ENCODE results near the gene WDTC1.
"Not testable (repeated sequence)": the region's sequence is repeated elsewhere in the genome, so short reads cannot be mapped to it uniquely, and the experiment has no call there.

Gene WDTC1

DNA sequence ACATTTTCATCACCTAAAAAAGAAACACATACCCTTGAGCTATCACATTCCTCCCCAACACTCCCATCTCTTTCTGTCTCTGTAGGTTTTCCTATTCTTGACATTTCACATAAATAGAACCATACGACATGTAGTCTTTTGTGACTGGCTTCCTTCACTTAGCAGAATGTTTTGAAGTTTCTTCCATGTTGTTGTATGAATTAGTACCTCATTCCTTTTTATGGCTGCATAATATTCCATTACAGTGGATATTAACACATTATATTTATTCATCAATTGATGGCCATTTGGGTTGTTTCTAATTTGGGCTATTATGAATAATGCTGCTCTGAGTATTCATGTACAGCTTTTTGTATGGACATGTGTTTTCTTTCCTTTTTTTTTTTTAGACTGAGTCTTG lies 11.8 kb downstream of the WDTC1 start:
- DNase-seq (ENCODE audit: low spot score) = no peak

DNA sequence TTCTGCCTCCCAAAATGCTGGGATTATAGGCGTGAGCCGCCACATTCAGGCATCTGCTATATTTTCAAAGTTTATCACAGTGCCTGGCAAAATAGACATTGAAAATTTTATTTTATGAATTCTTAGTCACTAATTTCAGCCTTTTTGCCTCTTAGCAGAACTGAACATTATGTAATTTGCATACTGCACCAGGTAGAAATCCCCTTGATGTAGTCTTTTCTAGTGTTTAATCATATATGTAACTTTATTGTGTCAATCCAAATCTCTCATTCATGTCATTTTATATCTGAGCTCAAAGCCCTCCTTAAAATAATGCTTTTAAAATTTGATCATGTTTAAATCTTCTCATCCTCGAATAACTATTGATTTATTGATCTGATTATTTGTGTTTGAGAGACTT lies 19.2 kb downstream of the WDTC1 start:
- no peak for DNase-seq (ENCODE audit: low spot score)

DNA sequence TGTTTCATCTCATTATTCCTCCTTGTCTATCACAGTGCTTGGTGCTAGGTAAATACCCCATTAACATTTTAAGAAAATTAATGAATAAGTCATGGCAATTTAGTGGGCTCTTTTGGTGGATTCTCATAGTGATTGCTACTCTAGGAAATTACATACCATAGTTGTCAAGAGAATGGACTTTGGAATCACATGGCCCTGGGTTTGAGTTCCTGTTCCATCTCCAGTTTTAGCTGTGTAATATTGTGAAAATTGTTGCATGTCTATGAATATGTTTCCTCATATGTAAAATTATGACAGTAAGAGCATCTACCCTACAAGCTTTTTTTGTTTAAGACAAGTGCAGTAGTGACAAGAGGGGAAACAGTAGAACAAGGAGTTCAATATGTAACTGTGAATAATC lies 20.7 kb downstream of the WDTC1 start:
- no peak for DNase-seq (ENCODE audit: low spot score)

DNA sequence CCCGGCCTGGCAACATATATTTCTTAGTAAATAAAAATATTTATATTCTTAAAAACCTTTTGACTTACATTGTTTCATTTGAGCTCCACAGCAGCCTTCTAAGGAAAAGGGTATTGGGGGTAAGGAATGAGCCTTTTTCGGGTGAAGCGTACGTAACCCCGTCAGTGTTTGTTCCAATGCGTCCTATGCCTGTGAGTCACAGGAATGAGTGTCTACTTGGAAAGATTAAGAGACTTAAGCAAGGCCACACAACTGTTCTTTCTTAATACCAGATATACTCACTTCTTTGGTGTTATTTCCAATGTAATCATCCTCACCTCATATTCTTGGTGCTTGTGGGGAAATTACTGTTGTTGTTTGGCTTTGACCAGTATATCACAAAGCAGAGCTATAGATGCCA lies 22.7 kb downstream of the WDTC1 start:
- no peak for DNase-seq (ENCODE audit: low spot score)

DNA sequence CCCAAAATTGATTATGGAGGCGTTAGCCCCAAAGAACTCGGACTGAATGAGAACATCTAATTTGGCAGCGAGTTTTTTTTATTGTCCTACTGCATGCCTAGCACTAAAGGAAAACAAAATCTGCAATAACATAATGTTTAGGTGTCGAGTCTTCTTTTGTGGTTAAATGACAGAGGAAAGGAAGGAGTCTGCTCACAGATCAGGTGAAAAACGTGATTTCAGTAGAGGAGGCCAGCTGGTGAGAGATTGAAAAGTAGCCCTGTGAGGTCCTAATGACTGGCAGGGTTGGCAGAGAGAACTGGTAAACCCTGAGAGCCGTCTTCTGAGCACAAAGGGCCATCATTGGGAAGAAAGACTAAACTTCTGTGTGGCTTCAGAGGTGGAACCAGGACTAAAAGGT lies 24.2 kb downstream of the WDTC1 start:
- DNase-seq (ENCODE audit: low spot score) = no peak

DNA sequence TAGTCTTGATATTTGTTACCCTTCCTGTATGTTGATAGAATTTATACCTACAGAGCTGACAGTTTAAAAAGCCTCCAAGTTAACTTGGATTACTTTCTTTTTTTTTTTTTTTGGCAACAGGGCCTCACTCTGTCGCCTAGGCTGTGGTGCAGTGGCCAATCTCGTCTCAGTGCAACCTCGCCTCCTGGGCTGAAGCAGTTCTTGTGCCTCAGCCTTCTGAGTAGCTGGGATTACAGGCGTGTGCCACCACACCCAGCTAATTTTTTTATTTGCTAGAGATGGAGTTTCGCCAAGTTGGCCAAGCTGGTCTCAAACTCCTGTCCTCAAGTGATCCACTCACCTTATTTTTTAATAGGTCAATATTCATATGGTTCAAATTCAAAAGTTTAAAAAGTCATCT lies 32.7 kb downstream of the WDTC1 start:
- no peak for DNase-seq (ENCODE audit: low spot score)

DNA sequence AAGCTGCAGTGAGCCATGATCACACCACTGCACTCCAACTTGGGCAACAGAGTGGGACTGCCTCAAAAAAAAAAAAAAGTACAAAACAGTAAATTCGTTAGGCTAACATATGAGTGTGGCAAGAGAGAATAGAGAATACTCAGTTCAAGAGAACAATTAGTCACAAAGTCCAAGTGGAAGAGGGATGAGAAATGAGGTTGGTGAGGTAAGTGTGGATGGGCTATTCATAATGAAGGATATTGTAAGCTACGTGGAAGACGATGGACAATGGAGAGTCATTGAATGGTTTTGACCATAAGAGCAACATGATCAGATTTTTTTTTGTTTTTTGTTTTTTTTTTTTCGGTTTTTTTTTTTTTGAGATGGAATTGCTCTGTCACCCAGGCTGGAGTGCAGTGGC lies 34.8 kb downstream of the WDTC1 start:
- DNase-seq (ENCODE audit: low spot score) = no peak

DNA sequence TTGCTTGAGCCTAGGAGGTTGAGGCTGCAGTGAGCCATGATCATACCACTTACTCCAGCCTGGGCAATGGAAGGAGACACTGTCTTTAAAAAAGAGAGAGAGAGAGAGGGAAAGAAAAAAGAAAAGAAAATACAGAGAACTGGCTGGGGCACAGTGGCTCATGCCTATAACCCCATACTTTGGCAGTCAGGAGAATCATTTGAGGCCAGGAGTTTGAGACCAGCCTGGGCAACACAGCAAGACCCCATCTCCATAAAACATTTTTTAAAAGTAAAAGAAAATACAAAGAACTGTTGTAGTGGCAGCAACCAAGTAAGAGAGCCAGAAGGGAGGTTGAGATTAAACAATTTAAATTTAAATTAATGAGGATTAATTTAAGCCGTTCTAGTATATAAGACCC lies 39.8 kb downstream of the WDTC1 start:
- DNase-seq (ENCODE audit: low spot score) = no peak

DNA sequence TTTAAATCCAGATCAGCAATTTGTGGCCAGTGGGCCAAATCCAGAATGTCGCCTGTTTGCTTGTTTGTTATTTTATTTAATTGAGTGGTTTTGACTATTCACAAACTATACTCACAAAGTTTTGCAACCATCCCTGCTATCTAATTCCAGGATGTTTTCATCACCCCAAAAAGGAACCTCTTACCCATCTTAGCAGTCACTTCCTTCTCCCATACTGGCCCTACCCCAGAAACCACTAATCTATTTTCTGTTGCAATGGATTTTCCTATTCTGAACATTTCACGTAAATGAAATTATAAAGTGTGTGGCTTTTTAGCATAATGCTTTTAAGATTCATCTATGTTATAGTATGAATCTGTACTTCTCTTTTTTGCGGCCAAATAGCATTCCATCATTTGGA lies 41.3 kb downstream of the WDTC1 start:
- DNase-seq (ENCODE audit: low spot score) = no peak

DNA sequence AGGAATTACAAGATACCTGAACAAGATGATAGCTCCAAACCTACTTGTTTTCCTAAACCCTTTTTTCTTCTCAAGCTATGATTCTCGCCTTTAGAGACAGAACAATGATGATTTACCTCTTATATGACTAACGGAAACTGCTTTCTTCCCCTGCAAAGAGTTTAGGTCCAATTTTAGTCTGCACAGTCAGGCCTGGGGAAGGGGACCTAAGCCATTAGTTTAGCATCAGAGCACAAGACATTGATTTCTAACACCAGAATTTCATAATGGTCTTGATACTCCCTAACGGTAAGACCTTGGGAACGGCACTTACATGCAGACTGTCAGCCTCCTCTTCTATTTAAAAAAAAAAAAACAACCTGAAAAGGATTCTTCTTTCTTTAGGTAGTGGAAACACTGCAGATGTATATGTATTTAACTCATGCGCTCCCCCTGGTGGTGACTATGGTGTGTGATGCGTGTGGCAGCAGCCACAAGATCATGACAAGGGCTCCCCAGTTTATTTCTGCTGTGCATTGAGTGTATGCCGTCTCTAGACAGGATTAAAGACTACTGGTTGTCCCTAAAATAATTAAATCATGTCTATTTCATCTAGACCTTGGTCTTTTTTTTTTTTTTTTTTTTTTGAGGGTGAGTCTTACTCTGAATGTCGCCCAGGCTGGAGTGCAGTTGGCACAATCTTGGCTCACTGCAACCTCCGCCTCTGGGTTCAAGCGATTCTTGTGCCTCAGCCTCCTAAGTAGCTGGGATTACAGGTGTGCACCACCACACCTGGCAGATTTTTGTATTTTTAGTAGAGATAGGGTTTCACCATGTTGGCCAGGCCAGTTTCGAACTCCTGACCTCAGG lies 50.2 kb downstream of the WDTC1 start:
- peak; percentile 81 for DNase-seq (ENCODE audit: low spot score)

DNA sequence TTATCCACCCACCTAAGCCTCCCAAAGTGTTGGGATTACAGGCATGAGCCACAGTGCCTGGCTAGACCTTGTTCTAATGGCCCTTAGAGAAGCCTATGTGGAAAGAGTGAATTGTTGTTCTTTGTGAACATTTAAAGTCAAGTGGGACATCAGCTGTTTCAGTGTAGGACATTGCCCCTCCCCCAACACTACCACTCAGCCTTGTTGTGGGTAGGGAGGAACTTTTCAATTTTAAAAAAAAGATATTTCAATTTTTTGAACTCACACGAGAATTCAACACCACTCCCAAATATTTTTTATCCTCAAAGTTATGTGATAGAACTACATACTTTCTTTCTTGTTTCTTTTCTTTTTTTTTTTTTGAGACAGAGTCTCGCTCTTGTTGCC lies 50.8 kb downstream of the WDTC1 start:
- DNase-seq (ENCODE audit: low spot score) = no peak

DNA sequence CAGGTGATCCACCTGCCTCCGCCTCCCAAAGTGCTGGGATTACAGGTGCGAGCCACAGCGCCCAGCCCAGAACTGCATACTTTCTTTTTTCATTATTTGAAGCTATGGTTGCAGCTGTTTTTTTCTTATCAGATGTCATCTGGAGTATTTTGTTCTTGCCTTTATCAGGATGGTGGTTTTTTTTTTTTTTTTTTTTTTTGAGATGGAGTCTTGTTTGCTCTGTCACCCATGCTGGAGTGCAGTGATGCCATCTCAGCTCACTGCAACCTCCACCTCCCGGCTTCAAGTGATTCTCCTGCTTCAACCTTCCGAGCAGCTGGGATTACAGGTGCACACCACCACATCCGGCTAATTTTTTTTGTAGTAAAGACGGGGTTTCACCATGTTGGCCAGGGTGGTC lies 51.4 kb downstream of the WDTC1 start:
- not testable (repeated sequence) for DNase-seq (ENCODE audit: low spot score)

DNA sequence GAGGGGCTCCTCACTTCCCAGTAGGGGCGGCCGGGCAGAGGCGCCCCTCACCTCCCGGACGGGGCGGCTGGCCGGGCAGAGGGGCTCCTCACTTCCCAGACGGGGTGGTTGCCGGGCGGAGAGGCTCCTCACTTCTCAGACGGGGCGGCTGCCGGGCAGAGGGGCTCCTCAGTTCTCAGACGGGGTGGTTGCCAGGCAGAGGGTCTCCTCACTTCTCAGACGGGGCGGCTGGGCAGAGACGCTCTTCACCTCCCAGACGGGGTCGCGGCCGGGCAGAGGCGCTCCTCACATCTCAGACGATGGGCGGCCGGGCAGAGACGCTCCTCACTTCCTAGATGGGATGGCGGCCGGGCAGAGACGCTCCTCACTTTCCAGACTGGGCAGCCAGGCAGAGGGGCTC lies 54.7 kb downstream of the WDTC1 start:
- not testable (repeated sequence) for DNase-seq (ENCODE audit: low spot score)

DNA sequence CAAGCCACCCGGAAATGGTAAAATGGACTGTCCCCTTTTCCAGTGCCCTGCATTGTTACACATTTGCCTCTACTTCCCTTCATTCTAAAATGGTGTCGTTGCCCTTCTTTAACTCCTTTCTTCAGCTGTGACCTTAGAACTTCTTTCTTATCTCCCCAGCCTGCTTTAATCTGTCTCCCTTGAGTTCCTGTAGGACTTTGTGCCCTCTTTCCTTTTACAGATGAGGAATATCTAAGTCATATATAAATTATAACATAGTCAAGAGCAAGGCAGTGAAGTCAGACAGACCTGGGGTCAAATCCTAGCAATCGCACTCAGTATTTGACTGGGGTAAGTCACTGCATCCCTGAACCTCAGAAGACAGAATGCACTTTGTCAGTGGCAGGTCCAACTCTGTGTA lies 56.1 kb downstream of the WDTC1 start:
- no peak for DNase-seq (ENCODE audit: low spot score)

DNA sequence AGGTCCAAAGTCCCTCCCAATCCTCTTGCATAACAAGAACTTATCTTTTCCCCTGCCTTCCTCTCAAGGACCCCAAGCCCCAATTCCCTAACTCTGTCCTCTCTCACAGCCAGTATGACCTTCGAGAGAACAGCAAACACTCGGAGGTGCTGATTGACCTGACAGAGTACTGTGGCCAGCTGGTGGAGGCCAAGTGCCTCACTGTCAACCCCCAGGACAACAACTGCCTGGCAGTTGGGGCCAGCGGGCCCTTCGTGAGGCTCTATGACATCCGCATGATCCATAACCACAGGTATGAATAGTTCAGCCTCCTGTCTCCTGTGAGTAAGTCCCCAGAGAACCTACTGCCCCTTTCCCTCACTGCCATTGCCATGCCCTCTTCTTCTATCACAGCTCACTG lies 57.7 kb downstream of the WDTC1 start:
- DNase-seq (ENCODE audit: low spot score) = no peak

DNA sequence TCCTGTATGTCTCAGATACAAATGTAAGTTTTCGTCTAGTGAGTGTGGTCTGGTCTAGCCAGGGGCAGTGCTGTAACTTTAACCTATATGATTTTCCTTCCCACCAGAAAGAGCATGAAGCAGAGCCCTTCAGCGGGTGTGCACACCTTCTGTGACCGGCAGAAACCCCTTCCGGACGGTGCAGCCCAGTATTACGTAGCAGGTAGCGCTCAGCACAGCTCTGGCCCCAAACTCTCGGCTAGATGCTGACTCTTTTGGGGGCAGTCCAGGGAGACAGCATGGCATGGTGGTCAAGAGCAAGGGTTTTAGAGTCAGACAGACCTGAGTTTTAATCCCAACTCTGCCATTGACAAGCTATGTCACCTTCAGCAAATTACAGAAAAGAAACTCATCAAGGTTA lies 59.5 kb downstream of the WDTC1 start:
- no peak for DNase-seq (ENCODE audit: low spot score)

DNA sequence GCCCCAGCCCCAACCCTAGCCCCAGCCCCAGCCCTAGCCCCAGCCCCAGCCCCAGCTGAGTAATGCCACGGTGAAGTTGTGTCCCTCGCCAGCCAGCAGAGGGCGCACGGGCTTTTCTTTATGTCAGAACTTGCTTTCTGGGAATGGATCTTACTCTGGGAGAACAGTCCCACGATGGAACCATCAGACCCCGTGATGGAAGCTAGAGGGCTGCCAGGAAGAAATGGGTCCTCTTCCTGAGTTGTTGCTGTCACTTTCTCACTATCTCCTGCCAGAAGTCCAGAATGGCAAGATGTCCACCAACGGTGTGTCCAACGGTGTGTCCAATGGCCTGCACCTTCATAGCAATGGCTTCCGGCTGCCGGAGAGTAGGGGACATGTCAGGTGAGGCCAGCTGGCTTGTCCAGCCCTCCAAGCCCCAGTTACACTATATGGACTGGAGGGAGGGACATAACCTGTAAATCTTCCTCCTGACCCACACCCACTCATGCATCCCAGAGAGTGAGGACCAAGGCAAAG lies 62.4 kb downstream of the WDTC1 start:
- DNase-seq (ENCODE audit: low spot score) = peak; percentile 85

DNA sequence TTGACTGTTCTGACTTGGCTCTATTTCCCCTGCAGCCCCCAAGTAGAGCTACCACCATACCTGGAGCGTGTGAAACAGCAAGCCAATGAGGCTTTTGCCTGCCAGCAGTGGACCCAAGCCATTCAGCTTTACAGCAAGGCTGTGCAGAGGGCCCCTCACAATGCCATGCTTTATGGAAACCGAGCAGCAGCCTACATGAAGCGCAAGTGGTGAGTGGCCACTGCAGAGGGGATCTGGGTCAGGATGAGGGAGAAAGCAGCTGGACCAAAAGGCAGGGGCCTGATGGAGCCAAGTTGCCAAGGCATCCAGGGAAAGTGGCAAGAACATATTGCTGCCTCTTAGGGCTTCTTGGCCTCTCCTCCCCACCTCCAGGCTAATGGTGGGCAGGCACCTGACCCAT lies 63.5 kb downstream of the WDTC1 start:
- no peak for DNase-seq (ENCODE audit: low spot score)

DNA sequence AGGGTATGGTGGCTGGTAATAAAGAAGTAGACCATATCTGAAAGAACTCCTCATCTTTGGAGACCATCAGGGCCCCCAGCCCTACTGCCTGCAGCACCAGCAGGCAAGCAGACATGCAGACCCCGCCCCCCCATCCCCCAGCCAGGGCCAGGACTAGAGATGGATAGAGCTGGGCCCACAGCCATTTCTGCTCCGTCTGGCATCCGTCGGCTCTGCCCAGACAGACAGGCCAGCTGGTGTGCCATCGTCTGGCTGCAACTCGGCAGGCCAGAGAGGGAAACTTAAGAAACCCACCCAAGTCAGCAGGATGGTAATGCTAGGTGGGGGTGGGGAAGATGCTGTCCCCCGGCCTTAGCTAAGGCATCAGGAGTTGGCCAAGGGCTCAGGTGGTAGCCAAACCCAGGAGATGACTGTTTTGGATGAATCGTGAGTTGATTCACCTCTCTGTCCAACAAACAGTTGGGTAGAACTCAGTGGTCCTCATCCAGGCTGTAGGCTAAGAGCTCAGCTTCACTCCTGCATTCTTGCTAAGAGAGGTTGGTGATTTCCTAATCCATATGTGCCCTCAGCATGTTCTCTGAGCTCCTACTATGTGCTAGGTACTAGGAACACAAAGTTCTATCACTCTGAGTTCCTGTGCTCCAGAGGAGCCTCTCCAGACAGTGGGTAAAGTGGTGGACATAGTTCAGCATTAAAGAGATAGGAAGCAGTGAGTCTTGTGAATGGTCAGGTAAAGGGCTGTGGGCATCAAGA lies 64.4 kb downstream of the WDTC1 start:
- DNase-seq (ENCODE audit: low spot score) = no peak

DNA sequence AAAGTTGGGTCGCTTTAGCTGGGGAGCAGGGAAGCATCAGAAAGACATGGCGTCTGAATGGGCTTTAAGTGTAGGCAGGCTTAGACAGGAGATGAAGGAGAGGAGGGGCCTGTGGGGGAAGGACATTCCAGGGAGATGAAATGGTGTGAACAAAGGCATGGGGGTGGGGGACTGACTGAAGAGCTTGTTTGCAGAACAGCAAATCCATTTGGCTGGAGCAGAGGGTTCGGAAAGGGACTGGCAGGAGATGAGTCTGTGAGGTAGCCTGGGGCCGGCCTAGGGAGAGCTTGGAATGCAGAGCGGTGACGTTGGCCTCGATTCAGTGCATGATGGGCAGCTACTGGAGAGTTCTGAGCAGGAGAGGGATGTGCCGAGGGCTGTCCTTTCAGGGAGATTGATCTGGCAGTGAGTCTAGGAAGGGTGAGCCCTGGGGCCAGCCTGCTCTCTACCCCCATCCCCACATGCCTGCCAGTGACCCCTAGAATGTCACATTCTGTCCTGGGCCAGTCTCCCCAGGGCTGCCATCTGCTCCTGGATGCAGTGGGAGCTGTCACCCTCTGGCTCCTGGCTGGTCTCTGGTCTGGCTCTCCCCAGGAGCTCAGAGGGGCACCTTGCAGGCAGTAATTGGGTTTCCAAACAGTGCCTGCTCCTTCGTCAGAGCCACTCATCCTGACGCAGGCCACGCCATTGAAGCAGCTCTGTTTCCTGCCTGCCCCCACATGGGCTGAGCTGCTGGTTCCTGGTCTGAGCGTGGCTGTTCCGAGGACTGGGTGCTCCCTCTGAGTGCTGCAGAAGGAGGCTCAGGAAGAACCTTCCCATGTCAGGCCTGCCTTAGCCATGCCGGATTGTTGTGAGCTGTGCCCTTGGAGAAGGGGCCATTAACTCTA lies 65.2 kb downstream of the WDTC1 start:
- peak; percentile 82 for DNase-seq (ENCODE audit: low spot score)

DNA sequence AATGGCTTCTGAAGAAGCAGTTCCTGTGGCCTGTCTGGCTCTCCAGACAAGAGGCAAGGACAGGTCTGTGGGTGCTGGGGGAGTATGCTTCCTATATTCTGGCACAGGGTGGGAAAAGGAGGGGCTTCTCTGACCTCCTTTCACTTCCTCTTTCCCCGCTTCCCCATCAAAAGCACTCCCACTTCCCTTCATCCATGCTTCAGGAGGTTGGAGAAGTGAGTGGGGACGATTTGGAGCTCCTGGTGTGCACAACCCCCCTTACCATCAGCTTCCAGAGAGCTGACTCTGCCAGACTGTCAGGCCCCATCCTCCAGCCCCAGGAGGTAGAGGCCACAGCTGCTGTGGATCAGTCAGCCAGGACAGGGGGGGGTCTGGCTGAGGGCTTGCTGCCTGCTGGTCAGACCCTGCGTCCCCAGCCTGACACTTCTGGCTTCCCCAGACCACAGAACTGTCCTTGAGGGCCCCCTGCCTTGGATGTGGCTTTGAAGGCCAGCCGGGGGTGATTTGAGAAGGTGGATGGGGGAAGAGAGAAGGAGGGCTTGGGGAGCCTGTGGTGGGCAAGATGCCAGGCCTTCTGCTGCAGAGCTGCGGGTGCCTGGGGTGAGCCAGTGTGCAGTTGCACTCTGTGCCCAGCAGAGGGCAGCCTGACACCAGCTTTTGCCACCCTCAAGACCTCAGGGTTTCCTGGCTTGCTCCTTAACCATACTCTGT lies 66.1 kb downstream of the WDTC1 start:
- DNase-seq (ENCODE audit: low spot score) = peak; percentile 85

DNA sequence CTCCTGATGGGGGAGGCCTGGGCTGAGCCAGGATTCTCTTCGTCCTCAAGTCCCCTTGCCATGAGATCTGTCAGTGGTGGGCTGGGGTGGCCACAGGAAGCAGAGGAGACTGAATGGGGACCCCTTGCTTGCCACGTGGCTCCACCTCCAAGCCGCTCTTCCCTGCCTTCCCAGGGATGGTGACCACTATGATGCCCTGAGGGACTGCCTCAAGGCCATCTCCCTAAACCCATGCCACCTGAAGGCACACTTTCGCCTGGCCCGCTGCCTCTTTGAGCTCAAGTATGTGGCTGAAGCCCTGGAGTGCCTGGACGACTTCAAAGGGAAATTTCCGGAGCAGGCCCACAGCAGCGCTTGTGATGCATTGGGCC lies 66.6 kb downstream of the WDTC1 start:
- no peak for DNase-seq (ENCODE audit: low spot score)

All from ecto neural progenitor cell (in vitro differentiated cells).